Measurements from ENCODE around the gene WDHD1.
"Not testable (repeated sequence)": the region's sequence is repeated elsewhere in the genome, so short reads cannot be mapped to it uniquely, and the experiment has no call there.

WDHD1 gene

DNA sequence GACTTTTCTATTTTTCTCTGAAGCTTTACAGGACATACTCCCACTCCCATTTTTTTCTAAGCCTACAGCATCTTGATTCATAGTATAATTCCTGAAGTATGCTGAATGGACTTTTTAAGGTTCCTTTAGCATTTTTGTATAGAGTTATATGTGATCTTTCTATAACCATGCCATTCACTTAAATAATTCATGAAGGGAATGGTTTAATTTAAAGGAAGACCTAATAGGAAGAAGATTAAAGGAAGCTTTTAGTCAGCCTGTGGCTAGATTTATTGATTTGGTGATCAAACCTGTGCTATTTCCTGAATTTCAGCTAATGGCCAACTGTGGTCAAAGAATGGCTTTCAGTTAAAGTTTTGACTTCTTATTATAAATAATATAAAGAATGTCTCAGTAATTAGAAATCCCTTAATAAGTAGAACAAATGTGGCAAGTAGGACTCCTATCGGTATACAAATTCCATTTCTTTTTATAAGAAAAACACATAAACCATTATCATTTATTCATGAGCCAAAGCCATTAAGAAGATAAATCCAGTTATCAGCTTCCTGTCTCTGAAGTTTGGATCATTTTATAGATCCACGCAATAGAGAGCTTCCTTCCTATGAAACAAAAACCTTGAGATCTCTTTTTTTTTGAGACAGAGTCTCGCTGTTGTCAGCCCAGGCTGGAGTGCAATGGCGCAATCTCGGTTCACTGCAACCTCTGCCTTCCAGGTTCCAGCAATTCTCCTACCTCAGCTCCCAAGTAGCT, 20.6 kb upstream of the WDHD1 start:
- DNase-seq: no peak

DNA sequence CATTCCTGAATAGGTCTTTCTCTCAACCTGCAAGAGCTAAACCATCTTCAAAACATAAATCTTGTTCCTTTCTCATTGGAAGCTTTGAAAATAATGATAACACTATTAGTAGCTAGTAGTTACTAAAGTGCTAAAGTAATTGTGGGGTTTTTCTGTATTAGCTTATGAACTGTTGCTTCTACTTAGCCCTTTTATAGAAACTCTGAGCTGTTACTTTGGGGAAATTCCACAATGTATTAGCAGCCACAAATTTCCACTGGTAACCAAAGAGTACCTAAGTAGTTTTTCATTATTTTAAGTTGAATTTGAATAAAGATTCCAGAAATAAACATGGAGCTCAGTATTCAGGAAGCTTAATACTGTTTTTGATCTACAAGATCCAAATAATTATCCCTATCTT, 18.2 kb upstream of the WDHD1 start:
- DNase-seq: no peak

DNA sequence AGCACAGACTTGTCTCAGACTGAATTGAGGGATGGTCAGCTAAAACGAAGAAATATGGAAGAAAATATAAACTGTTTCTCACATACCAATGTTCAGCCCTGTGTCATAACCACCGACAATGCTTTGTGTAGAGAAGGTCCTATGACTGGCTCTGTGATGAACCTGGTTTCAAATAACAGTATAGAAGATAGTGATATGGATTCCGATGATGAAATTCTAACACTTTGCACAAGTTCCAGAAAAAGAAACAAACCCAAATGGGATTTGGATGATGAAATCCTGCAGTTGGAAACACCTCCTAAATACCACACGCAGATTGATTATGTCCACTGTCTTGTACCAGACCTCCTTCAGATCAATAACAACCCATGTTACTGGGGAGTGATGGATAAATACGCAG, 16.6 kb upstream of the WDHD1 start:
- DNase-seq: no peak

DNA sequence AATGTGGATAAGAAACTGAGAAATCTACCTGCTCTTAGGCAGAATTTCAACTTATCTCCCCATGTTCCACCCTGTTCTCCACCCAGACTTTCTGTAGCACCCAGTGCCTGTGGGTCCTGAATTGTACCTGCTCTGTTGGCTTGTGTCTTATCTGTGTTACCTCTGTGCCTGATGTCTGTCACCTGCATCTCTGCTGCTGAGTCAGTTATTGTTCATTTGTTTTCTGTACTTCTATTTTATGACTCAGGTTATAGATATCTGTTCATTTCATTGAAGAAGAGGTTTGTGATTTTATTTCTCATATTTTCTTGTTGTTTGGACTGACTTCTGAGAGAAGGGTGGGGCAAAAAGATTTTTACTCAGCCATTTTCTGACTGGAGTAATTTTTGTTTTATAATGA, 11.8 kb upstream of the WDHD1 start:
- DNase-seq: no peak

DNA sequence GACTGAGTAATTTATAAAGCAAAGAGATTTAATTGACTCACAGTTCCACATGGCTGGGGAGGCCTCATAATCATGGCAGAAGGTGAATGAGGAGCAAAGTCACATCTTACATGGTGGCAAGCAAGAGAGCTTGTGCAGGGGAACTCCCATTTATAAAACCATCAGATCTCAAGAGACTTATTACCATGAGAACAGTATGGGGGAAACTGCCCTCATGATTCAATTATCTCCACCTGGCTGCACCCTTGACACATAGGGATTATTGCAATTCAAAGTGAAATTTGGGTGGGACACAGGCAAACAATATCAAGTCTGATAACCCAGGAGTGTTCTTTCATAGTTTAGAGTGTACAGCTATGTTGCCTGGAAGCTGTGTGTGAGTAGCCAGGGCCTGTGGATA, 11.1 kb upstream of the WDHD1 start:
- DNase-seq: not testable (repeated sequence)

DNA sequence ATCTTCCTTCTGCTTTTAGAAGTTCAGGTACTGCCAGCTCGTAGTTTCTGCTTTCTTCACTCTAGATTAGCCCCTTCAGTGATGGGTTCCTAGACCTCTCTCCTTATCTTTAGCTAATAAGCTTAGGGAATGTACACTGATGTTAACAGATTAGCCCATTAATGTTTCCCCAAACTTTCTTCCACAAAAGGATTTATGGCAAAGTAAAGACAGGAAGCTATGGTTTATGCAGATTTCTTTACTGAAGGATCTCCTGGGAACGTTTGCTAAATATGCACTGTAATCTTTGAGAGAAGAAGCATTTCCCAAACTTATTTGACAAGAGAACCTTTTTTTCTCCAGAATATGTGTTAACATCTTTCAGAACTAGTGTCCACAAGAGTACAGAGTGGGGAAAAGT, 4.3 kb upstream of the WDHD1 start:
- no peak for DNase-seq

DNA sequence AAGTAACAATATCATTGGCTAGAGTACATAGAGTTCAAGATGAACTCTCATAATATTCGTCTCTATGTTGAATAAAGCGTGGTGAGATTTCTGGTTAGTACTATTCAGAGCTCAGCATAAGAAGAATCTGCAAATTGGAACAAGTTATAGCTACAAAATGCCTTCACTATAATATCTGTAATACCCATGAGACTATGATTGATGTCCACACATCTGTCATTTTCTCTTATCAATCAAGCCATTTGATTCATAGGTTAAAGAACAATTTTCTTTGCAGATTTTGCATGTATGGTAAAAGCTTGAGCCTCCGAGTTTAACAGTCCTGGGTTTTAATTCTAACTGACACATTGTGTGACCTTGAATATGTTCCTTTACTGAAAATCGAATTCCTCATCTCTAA, 1.6 kb upstream of the WDHD1 start:
- DNase-seq: no peak

DNA sequence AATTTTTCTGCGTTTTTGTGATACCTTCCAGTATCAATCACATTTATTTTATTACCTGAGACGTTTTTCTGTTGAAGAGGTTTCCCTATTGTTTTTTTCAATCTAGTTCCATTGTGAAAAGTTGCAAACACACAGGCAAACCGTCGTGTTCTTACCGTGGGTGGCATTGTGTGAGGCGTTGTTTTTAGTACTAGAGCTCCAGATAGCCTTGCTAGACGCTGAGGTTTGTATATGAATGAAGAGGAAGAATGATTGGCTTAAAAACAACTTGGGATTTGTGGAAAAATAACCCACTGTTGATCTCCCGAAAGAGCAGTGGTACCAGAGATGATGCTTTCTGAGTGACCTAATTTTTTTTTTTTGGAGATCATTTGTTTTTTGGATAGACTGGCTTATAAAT, 1.2 kb upstream of the WDHD1 start:
- DNase-seq: peak; percentile 34

DNA sequence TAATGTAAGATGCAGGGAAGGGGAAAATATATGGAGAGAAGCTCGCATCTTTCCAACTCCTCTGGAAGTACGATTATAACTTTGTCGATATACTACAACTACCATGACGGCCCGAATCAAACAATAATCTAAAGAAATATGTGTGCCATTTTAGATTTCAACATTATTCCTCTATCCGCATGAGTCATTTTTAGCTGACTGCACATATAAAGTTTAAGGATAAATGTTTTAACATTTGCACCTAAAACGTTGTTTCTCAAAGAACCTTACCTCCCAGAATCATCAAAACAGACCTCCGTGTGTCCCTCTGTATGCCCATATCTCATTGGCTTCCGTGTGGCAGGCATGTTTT, 482 bp downstream of the WDHD1 start:
- no peak for DNase-seq

DNA sequence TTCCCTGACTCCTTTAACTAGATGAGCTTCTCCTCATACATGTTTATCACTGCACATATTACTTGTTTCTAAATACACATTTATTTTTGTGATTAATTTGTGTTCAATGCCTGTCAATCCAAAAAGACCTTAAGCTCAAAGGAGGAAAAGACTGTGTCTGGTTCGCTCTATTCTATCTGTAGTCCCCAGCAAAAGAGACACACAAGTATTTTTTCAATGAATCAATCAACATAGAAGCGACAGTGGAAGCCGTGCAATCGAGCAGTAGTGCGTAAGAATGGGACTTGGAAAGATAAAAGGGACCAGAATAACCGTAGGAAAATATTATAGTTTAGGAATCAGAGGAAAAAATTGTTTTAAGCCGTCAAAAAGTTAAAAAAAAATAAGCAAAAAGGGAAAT, 951 bp downstream of the WDHD1 start:
- DNase-seq: no peak

DNA sequence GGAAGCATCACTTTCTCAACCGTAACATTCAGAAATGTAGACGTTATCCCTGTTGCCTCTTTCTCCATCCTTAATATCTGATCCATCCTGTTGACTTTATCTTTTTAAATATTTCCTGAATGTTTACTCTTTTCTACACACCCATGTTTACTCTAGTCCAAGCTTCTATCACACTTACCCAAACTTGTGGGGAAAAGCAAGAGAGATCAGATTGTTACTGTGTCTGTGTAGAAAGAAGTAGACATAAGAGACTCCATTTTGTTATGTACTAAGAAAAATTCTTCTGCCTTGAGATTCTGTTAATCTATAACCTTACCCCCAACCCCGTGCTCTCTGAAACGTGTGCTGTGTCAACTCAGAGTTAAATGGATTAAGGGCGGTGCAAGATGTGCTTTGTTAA, 2.5 kb downstream of the WDHD1 start:
- DNase-seq: not testable (repeated sequence)

DNA sequence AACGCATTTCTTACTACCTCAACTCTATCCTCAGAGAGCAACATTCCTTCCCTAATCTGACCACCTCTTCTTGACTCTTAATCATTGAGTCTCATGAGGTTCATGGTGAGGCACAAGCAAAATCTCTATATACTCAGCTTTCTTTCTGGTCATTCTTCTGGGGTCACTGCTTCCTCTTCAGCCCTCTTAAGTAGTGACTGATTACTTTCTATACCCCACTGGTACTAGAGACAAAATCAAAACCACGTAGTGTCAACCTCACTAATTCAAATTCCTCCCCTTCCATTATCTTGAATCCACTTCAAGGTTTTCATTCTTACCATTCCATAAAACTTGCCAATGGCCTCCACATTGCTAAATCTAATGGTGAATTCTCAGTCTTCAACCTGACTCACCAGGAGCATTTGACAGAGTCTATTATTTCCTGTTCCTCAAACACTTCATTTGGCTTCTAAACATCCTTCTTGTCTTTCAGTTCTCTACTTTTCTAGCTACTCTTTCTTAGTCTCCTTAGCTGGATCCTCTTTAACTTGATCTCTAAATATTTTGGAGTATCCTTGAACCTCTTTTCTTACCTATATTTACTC, 6.8 kb downstream of the WDHD1 start:
- DNase-seq: no peak

DNA sequence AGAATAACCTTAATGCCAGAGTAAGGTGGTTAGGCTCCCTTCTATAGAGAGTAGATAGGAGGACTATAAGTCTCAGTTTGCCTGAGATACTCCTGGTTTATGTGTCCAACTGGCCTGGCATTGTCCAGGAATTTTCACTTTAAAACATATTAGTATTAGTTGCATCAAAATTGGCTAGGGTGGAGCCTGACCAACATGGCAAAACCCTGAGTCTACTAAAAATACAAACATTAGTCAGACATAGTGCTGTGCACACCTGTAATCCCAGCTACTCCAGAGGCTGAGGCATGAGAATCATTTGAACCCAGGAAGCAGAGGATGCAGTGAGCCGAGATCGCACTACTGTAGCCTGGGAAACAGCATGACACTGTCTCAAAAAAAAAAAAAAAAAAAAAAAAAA, 11.9 kb downstream of the WDHD1 start:
- DNase-seq: no peak

DNA sequence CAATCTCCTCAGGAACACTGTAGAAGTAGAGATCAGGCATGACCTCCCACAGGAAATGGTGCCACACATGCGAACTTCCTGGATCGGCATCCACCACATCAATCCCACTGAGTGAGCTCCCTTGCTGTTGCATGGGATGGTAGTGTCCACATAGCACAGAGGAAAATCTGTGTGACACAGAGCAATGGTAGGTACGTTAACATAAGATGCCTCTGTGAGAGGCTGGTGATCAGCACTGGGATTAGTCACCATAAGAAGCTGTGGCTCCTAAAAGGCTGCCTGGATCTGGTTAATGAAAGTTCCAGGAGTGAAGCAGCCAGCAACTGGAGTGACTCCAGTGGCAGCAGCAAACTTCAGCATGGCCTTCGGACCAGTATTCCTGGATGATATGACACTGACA, 21.8 kb downstream of the WDHD1 start:
- no peak for DNase-seq

DNA sequence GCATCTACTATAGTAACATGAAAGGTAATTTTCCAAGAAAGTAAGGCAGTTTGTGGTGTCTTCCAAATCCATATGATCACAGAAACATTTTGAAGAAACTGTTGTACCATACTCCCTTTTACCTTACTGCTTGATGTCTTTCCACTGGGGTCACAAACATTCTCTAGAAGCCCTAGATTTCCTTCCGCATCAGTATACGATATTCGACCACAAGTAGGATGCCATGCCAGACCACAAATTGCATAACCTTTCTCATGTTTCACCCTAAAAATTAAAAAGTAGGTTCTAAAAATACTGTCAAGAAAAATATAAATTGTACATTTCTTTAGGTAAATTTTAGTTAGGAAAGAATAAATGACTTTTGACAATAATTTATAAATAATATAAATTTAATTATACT, 26.5 kb downstream of the WDHD1 start:
- no peak for DNase-seq

DNA sequence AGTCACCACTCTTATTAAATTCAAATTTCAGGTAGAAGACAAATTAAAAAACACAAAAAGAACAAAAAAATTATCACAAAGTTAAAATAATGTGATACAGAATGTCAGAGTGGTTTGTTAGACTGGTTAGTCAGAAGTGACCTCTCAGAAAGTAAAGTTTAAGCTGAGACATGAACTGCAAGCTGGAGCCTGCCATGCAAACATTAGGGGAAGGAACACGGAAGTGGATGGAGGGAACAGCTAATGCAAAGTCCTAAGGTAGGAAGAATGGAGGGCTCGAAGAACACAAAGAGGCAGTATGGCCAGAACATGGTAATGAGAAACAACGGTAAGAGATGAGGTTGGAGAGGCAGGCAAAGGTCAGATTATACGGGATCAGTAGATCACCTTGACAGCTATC, 41.7 kb downstream of the WDHD1 start:
- DNase-seq: no peak

DNA sequence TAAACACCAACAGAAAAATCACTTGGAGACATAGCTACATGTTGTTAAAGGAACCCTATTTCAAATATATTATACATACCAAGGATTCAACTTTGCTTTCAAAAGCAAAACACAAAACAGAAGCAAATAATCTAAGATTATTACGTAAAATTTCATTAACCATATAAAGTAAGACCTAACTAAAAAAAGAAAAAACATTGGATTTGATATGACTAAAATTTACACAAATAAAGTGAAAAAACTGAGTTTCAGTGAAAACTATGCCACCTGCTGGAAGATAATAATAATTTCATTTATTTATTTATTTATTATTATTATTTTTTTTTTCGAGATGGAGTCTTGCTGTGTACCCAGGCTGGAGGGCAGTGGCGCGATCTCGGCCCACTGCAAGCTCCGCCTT, 45.2 kb downstream of the WDHD1 start:
- DNase-seq: peak; percentile 39

DNA sequence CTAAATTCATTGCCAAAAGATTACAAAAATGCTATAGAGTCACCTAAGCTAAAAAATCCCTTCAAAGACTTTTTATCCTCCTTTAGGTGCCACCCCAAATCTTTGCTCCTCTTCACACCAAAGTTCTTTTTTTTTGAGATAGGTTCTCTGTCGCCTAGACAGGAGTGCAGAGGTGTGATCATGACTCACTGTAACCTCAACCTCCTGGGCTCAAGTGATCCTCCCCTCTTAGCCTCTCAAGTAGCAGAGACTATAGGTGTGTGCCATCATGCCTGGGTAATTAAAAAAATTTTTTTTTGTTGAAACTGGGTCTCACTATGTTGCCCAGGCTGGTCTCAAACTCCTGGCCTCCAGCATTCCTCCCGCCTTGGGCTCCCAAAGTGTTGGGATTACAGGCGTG, 47.9 kb downstream of the WDHD1 start:
- no peak for DNase-seq

DNA sequence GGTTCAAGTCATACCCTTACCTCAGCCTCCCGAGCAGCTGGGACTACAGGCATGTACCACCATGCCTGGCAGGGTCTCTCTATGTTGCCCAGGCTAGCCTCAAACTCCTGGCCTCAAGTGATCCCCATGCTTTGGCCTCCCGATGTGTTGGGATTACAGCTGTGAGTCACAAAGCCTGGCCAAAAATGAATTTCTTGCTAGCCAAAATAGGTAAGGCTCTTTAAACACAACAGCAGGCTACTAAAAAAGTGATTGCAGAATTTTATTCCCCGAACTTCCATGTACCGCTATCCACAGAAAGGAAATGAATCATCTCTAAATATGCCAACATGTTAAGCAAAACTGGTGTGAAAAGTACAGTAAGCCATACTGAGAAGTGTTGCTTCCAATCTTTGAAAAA, 50.6 kb downstream of the WDHD1 start:
- DNase-seq: no peak

DNA sequence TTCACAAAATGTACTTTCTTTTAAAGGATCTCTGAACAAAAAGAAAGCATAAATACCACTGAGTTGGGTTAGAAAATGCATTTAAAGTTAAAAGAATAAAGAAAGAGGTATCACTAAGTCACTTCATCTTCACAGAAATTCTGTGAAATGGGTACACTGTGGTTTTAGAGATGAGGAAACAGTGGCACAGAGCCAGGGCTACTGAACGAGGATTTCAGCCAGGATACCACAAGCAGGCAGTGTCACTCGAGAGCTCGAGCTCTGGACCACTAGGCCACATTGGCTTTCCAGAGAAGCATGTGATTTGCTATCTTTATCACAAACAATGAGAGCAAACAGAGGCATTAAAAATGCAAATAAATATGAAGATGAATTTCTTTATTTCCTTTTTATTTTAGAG, 51.0 kb downstream of the WDHD1 start:
- DNase-seq: no peak

DNA sequence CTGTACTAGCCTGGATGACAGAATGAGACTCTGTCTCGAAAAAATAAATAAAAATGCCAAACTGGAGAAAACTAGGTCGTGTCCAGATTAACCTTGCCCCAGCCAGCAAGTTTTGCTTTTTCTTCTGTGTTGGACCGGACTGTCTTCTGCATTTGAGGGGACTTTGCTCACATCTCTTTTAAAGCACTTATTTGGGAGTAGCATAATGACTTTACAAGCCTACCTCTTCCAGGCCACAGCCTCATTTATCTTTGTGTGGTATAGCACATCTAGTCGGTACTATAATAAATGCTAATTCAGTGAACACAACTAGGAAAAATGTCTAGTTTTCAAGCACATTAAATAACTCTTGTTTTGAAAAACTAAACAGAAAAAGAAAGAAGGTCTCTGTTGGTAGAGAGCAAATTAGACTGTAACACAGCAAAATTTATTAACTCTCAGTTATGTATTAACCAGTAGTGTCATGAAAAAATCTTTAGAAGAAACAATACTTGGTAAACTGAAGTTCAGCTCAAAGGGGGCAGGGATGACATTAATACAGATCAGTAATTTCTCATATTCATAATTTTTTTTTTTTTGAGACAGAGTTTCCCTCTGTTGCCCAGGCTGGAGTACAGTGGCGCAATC, 52.0 kb downstream of the WDHD1 start:
- no peak for DNase-seq

DNA sequence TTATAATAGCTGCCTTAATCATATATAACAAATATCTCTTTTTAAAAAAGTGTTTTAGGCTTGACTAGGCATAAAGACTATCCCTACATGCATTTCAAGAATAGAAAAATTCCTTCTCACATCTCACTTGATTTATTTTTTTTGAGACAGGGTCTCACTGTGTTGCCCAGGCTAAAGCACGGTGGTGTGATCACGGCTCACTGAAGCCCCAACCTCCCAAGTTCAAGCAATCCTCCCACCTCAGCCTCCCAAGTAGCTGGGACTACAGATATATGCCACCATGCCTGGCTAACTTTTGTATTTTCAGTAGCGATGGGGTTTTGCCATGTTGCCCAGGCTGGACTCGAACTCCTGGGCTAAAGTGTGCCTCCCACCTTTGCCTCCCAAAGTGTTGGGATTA, 59.4 kb downstream of the WDHD1 start:
- no peak for DNase-seq

DNA sequence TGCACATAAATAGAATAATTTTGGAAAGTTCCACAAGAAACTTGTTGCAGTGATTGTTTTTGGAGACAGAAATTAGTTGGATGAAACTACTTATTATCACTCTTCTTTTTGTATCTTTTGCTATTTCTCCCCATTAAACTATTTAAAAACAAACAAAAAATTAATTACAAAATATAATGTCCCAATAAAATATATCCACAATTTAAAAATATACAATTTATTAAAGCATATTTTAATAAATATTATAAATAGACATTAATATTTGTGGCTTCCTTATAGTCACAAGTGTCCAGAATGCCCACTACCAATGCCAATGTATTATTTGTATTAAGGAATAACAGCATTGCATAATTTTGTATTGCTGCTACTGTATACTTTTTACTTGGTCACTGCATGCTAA, 71.8 kb downstream of the WDHD1 start:
- DNase-seq: no peak

DNA sequence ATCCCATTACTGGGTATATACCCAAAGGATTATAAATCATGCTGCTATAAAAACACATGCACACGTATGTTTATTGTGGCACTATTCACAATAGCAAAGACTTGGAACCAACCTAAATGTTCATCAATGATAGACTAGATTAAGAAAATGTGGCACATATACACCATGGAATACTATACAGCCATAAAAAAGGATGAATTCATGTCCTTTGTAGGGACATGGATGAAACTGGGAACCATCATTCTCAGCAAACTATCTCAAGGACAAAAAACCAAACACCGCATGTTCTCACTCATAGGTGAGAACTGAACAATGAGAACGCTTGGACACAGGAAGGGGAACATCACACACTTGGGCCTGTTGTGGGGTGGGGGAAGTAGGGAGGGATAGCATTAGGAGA, 73.3 kb downstream of the WDHD1 start:
- not testable (repeated sequence) for DNase-seq

DNA sequence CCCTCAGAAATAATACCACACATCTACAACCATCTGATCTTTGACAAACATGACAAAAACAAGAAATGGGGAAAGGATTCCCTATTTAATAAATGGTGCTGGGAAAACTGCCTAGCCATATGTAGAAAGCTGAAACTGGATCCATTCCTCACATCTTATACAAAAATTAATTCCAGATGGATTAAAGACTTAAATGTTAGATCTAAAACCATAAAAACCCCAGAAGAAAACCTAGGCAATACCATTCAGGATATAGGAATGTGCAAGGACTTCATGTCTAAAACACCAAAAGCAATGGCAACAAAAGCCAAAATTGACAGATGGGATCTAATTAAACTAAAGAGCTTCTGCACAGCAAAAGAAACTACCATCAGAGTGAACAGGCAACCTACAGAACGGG, 74.1 kb downstream of the WDHD1 start:
- not testable (repeated sequence) for DNase-seq

Measured in DMS53 (cell line).